ENCODE measurements around the gene GPC6. TPM values are rescaled to one million over a fixed set of nuclear protein-coding genes. Genes with fewer than 3 reads are reported as not detected.
"Not testable (repeated sequence)": the region's sequence is repeated elsewhere in the genome, so short reads cannot be mapped to it uniquely, and the experiment has no call there.

The GPC6 gene
- polyA plus RNA-seq, 6 donors from 2014 or later = not detected

GRCh38 chr13:94298346-94298745 is 1071.7 kb downstream of the GPC6 start:
- Mint-ChIP-seq H3K4me3 (no peak overlapping the region), H3K4me1 (no peaks in the 10 kb centered on the region), H3K27me3 (no peaks in the 10 kb centered on the region), H3K36me3 (no peaks in the 10 kb centered on the region), H3K9me3 (no peaks in the 10 kb centered on the region), H3K27ac (peak overlapping the region in 1 of 6 donors; percentile 20)
- ATAC-seq (ENCODE audit: low read depth in 2 of 2) (no peak), DNase-seq (no peak)

DNA sequence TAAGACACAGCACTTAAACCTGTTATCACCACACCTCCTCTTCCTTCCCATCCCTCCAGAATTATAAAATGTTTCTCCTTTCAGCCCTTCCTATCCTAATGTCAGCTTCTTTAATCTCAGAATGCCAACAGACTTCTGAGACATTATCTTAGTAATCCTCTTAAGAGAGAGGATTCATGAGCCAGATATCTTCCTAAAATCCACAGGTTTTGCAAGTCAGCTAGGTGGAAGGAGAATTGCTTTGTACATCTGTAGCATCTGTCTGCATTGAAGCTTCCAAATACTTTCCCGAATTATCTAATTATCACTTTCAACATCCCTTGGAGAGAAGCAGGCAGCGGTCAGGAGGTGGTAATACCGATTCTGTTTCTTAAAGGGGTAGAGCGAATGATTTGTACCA is 1073.8 kb downstream of the GPC6 start:
- no peak for ATAC-seq (ENCODE audit: low read depth in 2 of 2)
- Mint-ChIP-seq H3K36me3 (no peaks in the 10 kb centered on the region), H3K9me3 (no peaks in the 10 kb centered on the region), H3K27ac (no peak overlapping the region), H3K27me3 (no peaks in the 10 kb centered on the region), H3K4me1 (peaks cover 6 to 14% (median 14%) of the 10 kb centered on the region in 3 donors), H3K4me3 (no peak overlapping the region)
- DNase-seq = no peak

DNA sequence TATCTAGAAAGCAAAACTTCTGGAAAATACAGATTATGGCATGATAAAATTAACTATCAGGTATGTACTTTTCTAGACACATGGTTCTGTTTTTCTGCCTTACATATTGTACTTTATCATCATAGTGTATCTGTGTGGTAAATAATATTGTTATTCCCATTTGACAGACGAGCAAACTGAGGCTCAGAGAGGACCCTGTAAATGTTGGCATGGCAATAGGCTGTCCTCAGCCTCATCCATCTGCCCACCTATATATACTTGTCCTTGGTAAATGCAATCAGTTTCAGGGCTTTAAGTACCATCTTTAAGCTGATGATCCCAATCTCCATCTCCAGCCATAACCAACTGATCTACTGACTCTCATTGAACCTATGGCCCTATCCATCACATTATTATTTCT is 1074.9 kb downstream of the GPC6 start:
- H3K36me3 Mint-ChIP-seq = no peaks in the 10 kb centered on the region
- H3K9me3 Mint-ChIP-seq = no peaks in the 10 kb centered on the region
- no peak overlapping the region for H3K4me3 Mint-ChIP-seq
- peaks cover 6 to 14% (median 14%) of the 10 kb centered on the region in 3 donors for H3K4me1 Mint-ChIP-seq
- ATAC-seq (ENCODE audit: low read depth in 2 of 2) (no peak), DNase-seq (no peak)
- no peaks in the 10 kb centered on the region for H3K27me3 Mint-ChIP-seq
- peak overlapping the region in 1 of 6 donors; percentile 23 for H3K27ac Mint-ChIP-seq

DNA sequence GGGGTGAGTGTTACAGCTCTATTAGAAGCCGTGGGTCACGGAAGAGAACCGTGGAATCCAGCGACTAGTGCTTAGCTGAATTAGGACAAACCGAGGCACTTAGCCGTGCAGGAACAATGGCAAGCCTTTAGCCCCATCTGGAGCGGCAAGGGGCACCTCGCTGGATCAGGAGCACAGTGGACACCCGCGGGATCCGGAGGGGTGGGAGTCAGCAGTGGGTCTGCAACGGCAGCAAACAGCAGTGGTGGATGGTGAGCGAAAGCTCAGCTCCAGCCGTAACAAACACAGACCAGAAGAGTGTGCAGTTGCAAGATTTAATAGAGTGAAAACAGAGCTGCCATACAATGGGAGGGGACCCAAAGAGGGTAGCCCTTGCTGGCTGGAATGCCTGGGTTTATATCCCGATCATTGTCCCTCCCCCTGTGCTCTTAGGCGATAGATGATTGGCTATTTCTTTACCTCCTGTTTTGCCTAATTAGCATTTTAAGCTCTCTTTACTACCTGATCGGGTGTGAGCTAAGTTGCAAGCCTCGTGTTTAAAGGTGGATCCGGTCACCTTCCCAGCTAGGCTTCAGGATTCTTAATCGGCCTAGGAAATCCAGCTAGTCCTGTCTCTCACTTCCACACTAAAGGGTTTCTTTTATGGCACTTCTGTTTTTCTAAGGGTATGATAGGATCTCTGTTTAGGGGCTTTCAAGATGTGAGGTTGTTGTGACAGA is 1076.4 kb downstream of the GPC6 start:
- H3K36me3 Mint-ChIP-seq; H3K9me3 Mint-ChIP-seq; H3K27ac Mint-ChIP-seq; H3K4me3 Mint-ChIP-seq; ATAC-seq (ENCODE audit: low read depth in 2 of 2); H3K27me3 Mint-ChIP-seq; DNase-seq: not testable (repeated sequence)
- H3K4me1 Mint-ChIP-seq = peaks cover 6 to 14% (median 14%) of the 10 kb centered on the region in 3 donors

DNA sequence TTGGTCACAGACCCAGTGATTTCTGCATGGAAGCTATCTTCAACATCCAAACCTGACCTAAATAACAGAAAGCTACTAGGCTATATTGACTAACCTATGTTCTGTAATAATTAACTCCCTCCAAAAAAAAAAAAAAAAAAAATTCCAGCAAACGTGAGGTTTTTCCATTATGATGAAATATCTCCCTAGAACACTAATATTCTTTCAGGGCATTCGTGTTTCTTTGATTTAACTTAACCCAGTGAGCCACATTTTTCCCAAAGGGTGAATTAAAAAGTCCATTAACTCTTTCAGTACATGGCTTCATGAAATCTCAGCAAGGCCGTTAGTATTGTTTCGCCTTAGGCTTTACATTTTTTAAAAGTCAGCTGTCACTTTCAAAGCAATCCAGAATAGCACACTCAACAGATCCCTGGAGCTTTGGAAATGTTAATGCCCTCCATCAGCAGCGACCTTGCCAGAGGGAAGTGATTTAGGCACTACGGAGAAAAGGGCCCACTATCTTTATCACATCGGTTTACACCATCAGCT is 1077.1 kb downstream of the GPC6 start:
- Mint-ChIP-seq H3K36me3 (no peaks in the 10 kb centered on the region), H3K27ac (peak overlapping the region in 1 of 6 donors; percentile 39), H3K4me1 (peaks cover 6 to 14% (median 14%) of the 10 kb centered on the region in 3 donors), H3K9me3 (no peaks in the 10 kb centered on the region), H3K27me3 (no peaks in the 10 kb centered on the region), H3K4me3 (no peak overlapping the region)
- no peak for ATAC-seq (ENCODE audit: low read depth in 2 of 2)
- DNase-seq = no peak

DNA sequence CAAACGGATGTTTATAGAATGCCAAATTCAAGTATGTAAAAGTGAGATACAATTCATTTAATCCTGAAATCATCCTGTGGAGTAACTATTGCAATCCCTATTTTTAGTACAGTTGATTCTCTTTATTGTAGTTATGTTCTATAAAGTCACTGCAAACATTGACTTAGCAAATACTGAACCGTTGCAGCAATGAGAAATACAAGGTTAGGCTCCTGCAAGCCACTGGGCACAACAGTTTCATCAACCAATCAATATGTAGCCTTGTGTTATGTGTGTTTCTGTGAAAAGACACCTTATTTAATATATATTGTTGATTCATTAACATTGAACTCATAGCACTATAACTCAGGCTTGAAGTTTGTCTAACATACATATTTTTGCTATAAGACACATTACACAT is 1078.4 kb downstream of the GPC6 start:
- ATAC-seq (ENCODE audit: low read depth in 2 of 2) = no peak
- Mint-ChIP-seq H3K9me3 (no peaks in the 10 kb centered on the region), H3K27ac (peak overlapping the region in 1 of 6 donors; percentile 21), H3K36me3 (no peaks in the 10 kb centered on the region), H3K27me3 (no peaks in the 10 kb centered on the region), H3K4me1 (peaks cover 6 to 14% (median 14%) of the 10 kb centered on the region in 3 donors), H3K4me3 (no peak overlapping the region)
- no peak for DNase-seq

- peaks cover 6 to 14% (median 14%) of the 10 kb centered on the region in 3 donors for H3K4me1 Mint-ChIP-seq
- DNase-seq (no peak), ATAC-seq (ENCODE audit: low read depth in 2 of 2) (no peak)
- no peaks in the 10 kb centered on the region for H3K27me3 Mint-ChIP-seq
- no peaks in the 10 kb centered on the region for H3K9me3 Mint-ChIP-seq
- H3K4me3 Mint-ChIP-seq = no peak overlapping the region
- H3K27ac Mint-ChIP-seq = no peak overlapping the region
- H3K36me3 Mint-ChIP-seq = no peaks in the 10 kb centered on the region
Observed at GRCh38 chr13:94305463-94305862, 1078.9 kb downstream of the GPC6 start.

DNA sequence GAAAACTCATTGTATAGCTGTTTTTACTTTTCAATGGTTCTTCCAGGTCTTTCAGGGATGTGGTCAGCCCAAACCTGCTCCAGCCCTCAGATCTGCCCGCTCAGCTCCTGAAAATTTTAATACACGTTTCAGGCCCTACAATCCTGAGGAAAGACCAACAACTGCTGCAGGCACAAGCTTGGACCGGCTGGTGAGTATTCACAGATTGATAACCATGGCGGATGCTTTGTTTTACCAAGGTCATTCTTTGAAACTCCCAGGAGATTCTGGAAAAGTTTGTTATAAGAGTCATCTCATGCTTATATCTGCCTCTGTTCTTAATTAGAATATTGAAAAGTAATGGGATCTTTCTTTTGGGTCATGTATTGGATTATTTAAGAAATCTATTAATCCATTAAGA is 1079.3 kb downstream of the GPC6 start:
- no peaks in the 10 kb centered on the region for H3K27me3 Mint-ChIP-seq
- peaks cover 6 to 14% (median 14%) of the 10 kb centered on the region in 3 donors for H3K4me1 Mint-ChIP-seq
- no peaks in the 10 kb centered on the region for H3K9me3 Mint-ChIP-seq
- ATAC-seq (ENCODE audit: low read depth in 2 of 2) = no peak
- DNase-seq = no peak
- H3K27ac Mint-ChIP-seq = no peak overlapping the region
- no peak overlapping the region for H3K4me3 Mint-ChIP-seq
- H3K36me3 Mint-ChIP-seq = no peaks in the 10 kb centered on the region

GRCh38 chr13:94308832-94309231 is 1082.2 kb downstream of the GPC6 start:
- H3K4me3 Mint-ChIP-seq = no peak overlapping the region
- H3K4me1 Mint-ChIP-seq = peaks cover 6 to 11% (median 10%) of the 10 kb centered on the region in 3 donors
- H3K27me3 Mint-ChIP-seq = no peaks in the 10 kb centered on the region
- no peaks in the 10 kb centered on the region for H3K9me3 Mint-ChIP-seq
- DNase-seq (no peak), ATAC-seq (ENCODE audit: low read depth in 2 of 2) (no peak)
- no peaks in the 10 kb centered on the region for H3K36me3 Mint-ChIP-seq
- no peak overlapping the region for H3K27ac Mint-ChIP-seq

DNA sequence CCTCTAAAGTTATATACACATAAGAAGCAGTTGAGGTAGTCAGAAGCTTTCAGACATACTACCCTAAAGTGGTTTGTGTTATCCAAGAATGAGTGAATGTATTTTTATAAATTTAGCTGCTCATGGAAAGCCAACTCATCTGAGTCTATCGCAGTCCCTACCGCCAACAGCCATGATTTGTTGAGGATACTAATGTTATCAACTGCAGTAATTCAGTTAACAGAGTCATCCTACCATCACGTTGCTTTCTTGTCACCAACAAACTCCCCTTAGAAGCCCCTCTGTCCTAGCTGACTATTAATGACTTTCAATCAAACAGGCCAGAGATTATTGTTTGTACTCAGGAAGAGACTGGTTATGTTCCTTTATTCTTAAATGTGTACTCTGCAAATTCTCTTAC is 1083.0 kb downstream of the GPC6 start:
- H3K27me3 Mint-ChIP-seq = no peaks in the 10 kb centered on the region
- no peak overlapping the region for H3K4me3 Mint-ChIP-seq
- ATAC-seq (ENCODE audit: low read depth in 2 of 2) (no peak), DNase-seq (no peak)
- peaks cover 3% of the 10 kb centered on the region in 3 donors for H3K4me1 Mint-ChIP-seq
- no peaks in the 10 kb centered on the region for H3K36me3 Mint-ChIP-seq
- no peak overlapping the region for H3K27ac Mint-ChIP-seq
- no peaks in the 10 kb centered on the region for H3K9me3 Mint-ChIP-seq

DNA sequence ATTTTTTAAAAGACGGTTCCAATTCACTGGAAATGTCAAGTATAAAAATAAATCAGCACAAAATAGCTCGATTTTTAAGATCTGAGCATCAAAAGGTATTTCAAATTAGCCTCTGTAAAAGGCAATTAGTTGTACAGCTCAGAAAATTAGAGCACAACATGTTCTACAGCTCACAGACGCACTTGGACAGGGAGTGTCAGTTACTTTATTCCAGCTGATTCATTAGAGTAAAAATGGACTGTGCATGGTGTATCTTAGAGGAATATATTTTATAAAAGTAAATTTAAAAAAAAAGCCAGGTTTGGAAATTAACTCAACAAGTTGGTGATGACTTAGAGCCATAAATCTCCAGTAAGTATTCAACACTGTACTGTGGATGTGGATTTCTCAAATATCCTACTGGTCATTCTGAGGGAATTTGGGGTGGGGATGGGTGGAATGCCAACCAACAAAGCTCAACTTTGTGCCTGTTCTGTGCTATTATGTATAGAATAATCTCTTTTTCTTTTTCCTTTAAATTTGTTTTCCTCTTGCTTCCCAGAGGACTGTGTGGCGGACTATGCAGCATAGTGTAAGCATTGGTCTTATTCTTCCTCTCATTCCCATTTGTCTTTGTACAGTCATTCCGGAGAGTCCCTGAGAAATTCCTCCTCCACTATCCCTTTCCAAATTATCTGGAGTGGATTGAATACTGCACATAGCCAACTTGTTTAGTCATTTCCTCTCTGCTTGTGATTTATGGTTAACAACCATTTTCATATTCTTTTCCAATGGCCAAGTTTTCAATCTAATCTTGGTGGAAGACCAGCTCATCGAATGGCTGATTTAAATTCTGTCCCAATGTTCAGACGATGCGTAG is 1083.6 kb downstream of the GPC6 start:
- Mint-ChIP-seq H3K27ac (no peak overlapping the region), H3K9me3 (peaks cover 0 to under 1% (median 0%) of the 10 kb centered on the region in 7 donors), H3K4me3 (no peak overlapping the region), H3K4me1 (no peaks in the 10 kb centered on the region), H3K27me3 (no peaks in the 10 kb centered on the region), H3K36me3 (no peaks in the 10 kb centered on the region)
- ATAC-seq (ENCODE audit: low read depth in 2 of 2) (no peak), DNase-seq (no peak)

DNA sequence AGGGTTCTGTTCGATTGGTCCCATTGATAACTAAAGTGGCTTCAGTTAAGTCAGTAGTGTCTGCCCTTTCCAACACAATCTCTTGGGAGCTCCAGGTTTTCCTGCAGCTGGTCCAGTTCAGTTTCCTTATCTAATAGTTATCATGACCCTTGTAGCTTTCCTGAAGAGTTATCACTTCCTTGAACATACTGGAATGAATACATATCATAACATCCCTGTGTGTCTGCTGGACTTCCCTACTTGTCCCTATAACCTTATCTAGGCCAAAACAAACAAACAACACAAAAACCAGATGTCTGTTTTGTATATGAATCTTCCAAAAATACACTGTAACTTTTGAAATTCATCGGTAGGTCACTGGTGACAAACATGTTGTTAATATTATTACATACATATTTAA is 1085.3 kb downstream of the GPC6 start:
- DNase-seq (no peak), ATAC-seq (ENCODE audit: low read depth in 2 of 2) (no peak)
- Mint-ChIP-seq H3K4me1 (peaks cover 0 to 3% (median under 1%) of the 10 kb centered on the region in 3 donors), H3K27me3 (no peaks in the 10 kb centered on the region), H3K27ac (no peak overlapping the region), H3K4me3 (no peak overlapping the region), H3K9me3 (peaks cover 0 to 2% (median 0%) of the 10 kb centered on the region in 7 donors), H3K36me3 (no peaks in the 10 kb centered on the region)

DNA sequence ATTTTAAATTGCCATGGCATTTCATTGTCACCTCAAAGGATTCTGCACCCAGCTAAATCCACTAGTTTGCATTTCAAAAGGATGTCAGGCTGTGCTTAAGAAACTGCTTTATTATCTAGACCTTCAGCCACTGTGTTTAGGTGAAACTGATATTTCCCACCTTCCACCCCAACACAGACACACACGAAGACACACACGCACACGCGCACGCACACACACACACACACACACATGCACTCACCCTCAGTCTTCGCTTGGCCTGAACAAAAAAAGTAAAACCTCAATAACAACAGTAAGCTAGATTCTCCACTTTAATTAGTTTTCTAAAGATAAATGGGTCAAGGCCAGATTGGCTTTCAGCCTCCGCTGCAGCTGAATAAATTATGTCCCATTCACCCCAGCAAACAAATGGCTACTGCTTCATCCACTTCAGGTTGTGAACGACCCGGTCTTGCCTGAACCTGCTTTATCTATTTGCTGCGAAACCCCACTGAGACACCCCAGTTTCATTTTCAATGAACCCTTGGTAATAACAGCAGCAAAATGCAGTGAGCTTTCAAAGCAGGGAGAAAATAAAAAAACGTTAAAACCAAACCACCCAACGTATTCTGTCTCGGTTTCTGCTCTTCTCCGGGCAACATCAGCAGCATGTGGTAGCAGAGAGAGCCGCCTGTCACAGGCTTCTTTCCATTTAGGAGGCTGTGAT is 1086.1 kb downstream of the GPC6 start:
- no peak for DNase-seq
- H3K36me3 Mint-ChIP-seq = no peaks in the 10 kb centered on the region
- H3K4me3 Mint-ChIP-seq = no peak overlapping the region
- peak overlapping the region in 1 of 6 donors; percentile 47 for H3K27ac Mint-ChIP-seq
- H3K9me3 Mint-ChIP-seq = peaks cover 0 to 2% (median 0%) of the 10 kb centered on the region in 7 donors
- ATAC-seq (ENCODE audit: low read depth in 2 of 2) = no peak
- H3K4me1 Mint-ChIP-seq = peaks cover 3 to 7% (median 4%) of the 10 kb centered on the region in 3 donors
- no peaks in the 10 kb centered on the region for H3K27me3 Mint-ChIP-seq
